Type B pancreatic cell (in vitro differentiated cells): Measurements from ENCODE around the gene MYCL. TPM values are rescaled to one million over a fixed set of nuclear protein-coding genes. Genes with fewer than 3 reads are reported as not detected.
"Not testable (repeated sequence)": the region's sequence is repeated elsewhere in the genome, so short reads cannot be mapped to it uniquely, and the experiment has no call there.

Source experiments
- DNase-seq: peaks from one replicate; pipeline ENCODE4 v3.0.0; 2021; ENCODE audit warnings: mixed read lengths; ENCODE audit not compliant: unreplicated experiment; ENCODE audit errors: extremely low spot score
- H3K27ac Mint-ChIP-seq: 2 replicates; pipeline ENCODE4 v1.8.0; 2021; ENCODE audit warnings: mild to moderate bottlenecking, mixed read lengths
- H3K27me3 Mint-ChIP-seq: 2 replicates; pipeline ENCODE4 v1.8.0; 2021; ENCODE audit warnings: mixed read lengths
- H3K36me3 Mint-ChIP-seq: 2 replicates; pipeline ENCODE4 v1.8.0; 2021; ENCODE audit warnings: mixed read lengths
- H3K4me1 Mint-ChIP-seq: one replicate; pipeline ENCODE4 v1.8.0; 2021; ENCODE audit warnings: mixed read lengths; ENCODE audit not compliant: unreplicated experiment
- H3K4me3 Mint-ChIP-seq: 2 replicates; pipeline ENCODE4 v1.8.0; 2021; ENCODE audit warnings: mild to moderate bottlenecking, mixed read lengths
- H3K9me3 Mint-ChIP-seq: 2 replicates; pipeline ENCODE4 v1.8.0; 2021; ENCODE audit warnings: mixed read lengths
- CTCF ChIP-seq: fragments of 200-600 bp; sonication (generic); conservative IDR thresholded peaks from 2 replicates; pipeline ENCODE4 v1.5.0; 2021; ENCODE audit warnings: antibody characterized with exemption, mild to moderate bottlenecking
- total RNA-seq: library from RNA; stranded (reverse); gene quantifications from 2 replicates; pipeline ENCODE4 v1.2.1, GENCODE V29; 2021; ENCODE audit warnings: low replicate concordance

The MYCL gene
- total RNA-seq, 1 donor from 2014 or later, result 19.5 TPM

GRCh38 chr1:39925721-39926342 lies 24.1 kb upstream of the MYCL start:
- no peaks in the 10 kb centered on the region for H3K9me3 Mint-ChIP-seq
- no peak overlapping the region for H3K4me3 Mint-ChIP-seq
- no peak for DNase-seq
- TF ChIP-seq CTCF, result no peak
- H3K36me3 Mint-ChIP-seq, result no peaks in the 10 kb centered on the region
- H3K27ac Mint-ChIP-seq, result no peak overlapping the region
- peaks cover 18% of the 10 kb centered on the region for H3K4me1 Mint-ChIP-seq
- H3K27me3 Mint-ChIP-seq, result peaks cover 42% of the 10 kb centered on the region

- H3K27ac Mint-ChIP-seq, result no peak overlapping the region
- DNase-seq, result no peak
- no peaks in the 10 kb centered on the region for H3K9me3 Mint-ChIP-seq
Measured at GRCh38 chr1:39922251-39922688, 20.6 kb upstream of the MYCL start.

GRCh38 chr1:39919545-39919944 lies 17.8 kb upstream of the MYCL start:
- Mint-ChIP-seq H3K4me3 (no peak overlapping the region), H3K9me3 (no peaks in the 10 kb centered on the region), H3K36me3 (no peaks in the 10 kb centered on the region), H3K27me3 (peaks cover 36% of the 10 kb centered on the region), H3K4me1 (peaks cover 9% of the 10 kb centered on the region), H3K27ac (no peak overlapping the region)
- DNase-seq, result no peak
- TF ChIP-seq CTCF, result peak; percentile 73

More at GRCh38 chr1:39922251-39922688, 20.6 kb upstream of the MYCL start:
- Mint-ChIP-seq H3K4me3 (peak overlapping the region; percentile 35), H3K4me1 (peaks cover 18% of the 10 kb centered on the region), H3K27me3 (peaks cover 49% of the 10 kb centered on the region), H3K36me3 (no peaks in the 10 kb centered on the region)
- TF ChIP-seq CTCF, result no peak

DNA sequence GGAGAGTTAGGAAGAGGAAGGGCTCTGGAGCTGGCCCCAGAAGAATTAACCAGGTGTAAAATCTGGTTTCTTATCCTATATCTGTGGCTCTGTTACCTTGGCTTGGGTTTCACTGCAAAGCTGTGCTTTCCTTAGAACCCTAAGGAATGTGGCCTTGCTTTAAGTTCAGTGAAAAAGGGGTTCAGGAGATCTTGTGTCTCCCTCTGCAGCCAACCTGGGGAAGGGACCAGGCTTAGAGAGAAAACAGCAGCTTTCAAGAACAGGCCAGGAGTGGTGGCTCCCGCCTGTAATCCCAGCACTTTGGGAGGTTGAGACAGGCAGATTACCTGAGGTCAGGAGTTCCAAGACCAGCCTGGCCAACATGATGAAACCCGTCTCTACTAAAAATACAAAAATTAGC lies 16.1 kb upstream of the MYCL start:
- Mint-ChIP-seq H3K4me1 (peaks cover 9% of the 10 kb centered on the region), H3K27me3 (peaks cover 24% of the 10 kb centered on the region), H3K9me3 (no peaks in the 10 kb centered on the region), H3K36me3 (no peaks in the 10 kb centered on the region), H3K27ac (no peak overlapping the region), H3K4me3 (no peak overlapping the region)
- no peak for TF ChIP-seq CTCF
- no peak for DNase-seq

- Mint-ChIP-seq H3K4me1 (no peaks in the 10 kb centered on the region), H3K27ac (no peak overlapping the region), H3K36me3 (no peaks in the 10 kb centered on the region), H3K4me3 (no peak overlapping the region), H3K9me3 (no peaks in the 10 kb centered on the region), H3K27me3 (peaks cover 7% of the 10 kb centered on the region)
- TF ChIP-seq CTCF, result no peak
- no peak for DNase-seq
Measured at GRCh38 chr1:39915499-39916129, 13.9 kb upstream of the MYCL start.

DNA sequence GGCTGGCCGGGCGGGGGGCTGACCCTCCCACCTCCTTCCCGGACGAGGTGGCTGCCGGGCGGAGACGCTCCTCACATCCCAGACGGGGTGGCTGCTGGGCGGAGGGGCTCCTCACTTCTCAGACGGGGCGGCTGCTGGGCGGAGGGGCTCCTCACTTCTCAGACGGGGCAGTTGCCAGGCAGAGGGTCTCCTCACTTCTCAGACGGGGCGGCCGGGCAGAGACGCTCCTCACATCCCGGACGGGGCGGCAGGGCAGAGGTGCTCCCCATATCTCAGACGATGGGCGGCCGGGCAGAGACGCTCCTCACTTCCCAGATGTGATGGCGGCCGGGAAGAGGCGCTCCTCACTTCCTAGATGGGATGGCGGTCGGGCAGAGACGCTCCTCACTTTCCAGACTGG lies 11.4 kb upstream of the MYCL start:
- H3K27ac Mint-ChIP-seq, H3K27me3 Mint-ChIP-seq, H3K4me3 Mint-ChIP-seq, H3K4me1 Mint-ChIP-seq, H3K36me3 Mint-ChIP-seq, H3K9me3 Mint-ChIP-seq, DNase-seq: not testable (repeated sequence)
